Fibroblast of pulmonary artery (primary cell): ENCODE results near the gene COL25A1.
A peak's percentile ranks its signal among the peaks of the same experiment; 100 is the strongest.

Experiments
- DNase-seq: peaks from one replicate; pipeline ENCODE4 v3.0.0-alpha.2; 2010; ENCODE audit warnings: low read depth
- H3K4me3 ChIP-seq: replicated peaks from 2 replicates; pipeline ENCODE4 v1.5.1; 2011; ENCODE audit warnings: low read depth, mild to moderate bottlenecking, control low read depth, low read length, moderate library complexity
- TF ChIP-seq, protein P1 (sequence below): IDR thresholded peaks from 2 replicates; pipeline ENCODE4 v1.5.1; 2011; ENCODE audit warnings: mild to moderate bottlenecking, control low read depth, low read length, inconsistent platforms; ENCODE audit errors: missing control alignments

The COL25A1 gene

GRCh38 chr4:108840426-108840975 is 462.0 kb downstream of the COL25A1 start:
- H3K4me3 ChIP-seq, result no peak overlapping the region
- TF ChIP-seq, protein P1, sequence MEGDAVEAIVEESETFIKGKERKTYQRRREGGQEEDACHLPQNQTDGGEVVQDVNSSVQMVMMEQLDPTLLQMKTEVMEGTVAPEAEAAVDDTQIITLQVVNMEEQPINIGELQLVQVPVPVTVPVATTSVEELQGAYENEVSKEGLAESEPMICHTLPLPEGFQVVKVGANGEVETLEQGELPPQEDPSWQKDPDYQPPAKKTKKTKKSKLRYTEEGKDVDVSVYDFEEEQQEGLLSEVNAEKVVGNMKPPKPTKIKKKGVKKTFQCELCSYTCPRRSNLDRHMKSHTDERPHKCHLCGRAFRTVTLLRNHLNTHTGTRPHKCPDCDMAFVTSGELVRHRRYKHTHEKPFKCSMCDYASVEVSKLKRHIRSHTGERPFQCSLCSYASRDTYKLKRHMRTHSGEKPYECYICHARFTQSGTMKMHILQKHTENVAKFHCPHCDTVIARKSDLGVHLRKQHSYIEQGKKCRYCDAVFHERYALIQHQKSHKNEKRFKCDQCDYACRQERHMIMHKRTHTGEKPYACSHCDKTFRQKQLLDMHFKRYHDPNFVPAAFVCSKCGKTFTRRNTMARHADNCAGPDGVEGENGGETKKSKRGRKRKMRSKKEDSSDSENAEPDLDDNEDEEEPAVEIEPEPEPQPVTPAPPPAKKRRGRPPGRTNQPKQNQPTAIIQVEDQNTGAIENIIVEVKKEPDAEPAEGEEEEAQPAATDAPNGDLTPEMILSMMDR, result no peak
- DNase-seq, result no peak

DNA sequence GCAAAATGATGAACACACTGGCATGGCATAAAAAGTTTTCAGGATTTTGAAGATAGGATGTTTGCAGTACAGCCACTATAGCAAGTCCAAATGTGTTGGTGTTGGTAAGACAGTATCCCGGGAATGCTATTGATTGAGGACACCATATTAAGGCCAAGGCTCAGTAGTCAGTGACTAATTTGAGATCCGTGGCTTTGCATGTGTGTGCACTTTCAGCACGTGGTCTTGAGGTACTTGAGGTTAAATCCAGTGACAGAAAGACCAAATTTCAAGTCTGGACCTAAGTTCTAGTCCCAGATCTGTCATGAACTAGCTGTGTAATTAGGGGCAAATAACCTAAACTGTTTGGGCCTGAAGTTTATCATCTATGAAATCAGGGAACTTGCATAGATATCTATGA is 463.1 kb downstream of the COL25A1 start:
- TF ChIP-seq, protein P1, result no peak
- DNase-seq, result no peak
- no peak overlapping the region for H3K4me3 ChIP-seq

- TF ChIP-seq, protein P1, result no peak
- DNase-seq, result no peak
- no peak overlapping the region for H3K4me3 ChIP-seq
Observed at GRCh38 chr4:108838451-108838850, 464.0 kb downstream of the COL25A1 start.

DNA sequence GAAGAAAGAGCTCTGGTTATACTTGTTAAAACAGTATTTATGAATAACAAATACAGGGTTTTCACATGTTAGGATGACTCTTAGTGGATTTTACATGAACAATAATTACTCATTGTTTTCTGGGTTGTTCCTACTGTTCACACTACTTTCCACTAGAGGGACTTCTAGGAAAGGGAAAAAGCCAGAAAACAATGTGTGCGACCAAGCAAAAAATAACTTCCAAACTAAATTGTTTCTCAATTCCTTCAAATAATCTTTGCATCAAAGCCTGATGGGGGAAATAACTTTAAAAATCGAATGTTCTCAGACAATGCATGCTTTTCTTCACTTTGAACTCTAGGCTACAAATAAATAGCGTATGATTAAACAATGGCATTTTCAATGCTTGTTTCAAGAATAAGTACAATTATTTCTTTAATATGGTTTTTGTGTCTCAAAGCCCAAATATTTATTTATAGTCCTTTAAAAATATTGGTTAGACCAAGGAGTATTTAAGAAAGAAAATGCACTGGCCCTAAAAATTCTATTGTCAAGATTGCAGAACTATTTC is 467.5 kb downstream of the COL25A1 start:
- DNase-seq, result peak; percentile 71
- TF ChIP-seq, protein P1, result peak; percentile 78
- H3K4me3 ChIP-seq, result no peak overlapping the region

DNA sequence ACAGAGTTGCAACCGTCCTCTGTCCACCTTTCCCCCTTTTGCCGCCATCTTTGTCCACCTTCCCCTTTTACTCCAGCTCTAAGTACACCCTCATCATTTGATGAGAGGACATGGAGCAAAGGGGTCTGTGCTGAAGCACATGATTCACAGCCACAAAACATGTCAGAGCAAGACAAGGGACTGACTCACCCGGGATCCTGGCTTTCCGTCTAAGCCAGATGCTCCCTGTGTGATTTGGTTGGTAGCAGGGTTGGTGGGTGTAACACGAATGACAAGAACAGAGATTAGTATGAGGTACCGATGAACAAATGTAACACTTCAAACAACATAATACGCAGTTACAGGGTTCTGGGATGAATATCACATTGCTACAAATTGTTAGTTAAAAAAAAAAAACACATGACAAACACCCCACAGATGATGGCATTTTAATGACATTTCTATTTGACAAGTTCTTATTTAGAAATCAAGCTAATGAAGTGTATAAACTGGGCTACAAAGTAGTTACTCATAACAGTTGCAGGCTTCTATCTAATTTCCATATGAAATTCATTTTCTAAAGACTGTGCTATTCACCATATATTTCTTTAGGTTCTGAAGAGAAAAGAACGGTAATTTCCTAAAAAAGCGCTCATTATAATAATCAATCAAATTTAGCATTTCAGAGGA is 468.2 kb downstream of the COL25A1 start:
- TF ChIP-seq, protein P1, result no peak
- DNase-seq, result peak; percentile 37
- no peak overlapping the region for H3K4me3 ChIP-seq

DNA sequence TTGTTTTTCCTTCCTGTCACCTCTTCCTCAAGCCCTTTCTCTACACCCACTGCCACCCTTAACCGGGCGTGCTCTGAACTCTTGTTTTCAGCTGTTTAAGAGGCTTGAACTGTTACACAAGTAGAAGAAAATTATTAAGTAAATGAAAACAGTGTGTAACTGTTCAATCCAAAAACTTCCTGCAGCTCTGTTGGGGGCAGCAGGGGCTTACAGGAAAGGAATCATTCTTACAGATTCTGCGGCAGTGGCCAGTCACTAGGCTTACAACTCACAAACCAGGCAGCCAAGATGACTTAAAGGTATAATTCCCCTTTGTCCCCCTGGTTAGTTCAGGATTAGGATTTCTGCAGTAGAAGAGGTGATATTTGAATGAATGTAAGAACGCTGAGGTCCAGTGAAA is 469.4 kb downstream of the COL25A1 start:
- H3K4me3 ChIP-seq, result no peak overlapping the region
- TF ChIP-seq, protein P1, result peak; percentile 36
- DNase-seq, result peak; percentile 61
